GM23248 (cell line): Measurements from ENCODE around the gene SLC36A4.

Experiments
- EZH2 ChIP-seq: fragments of 200-600 bp; sonication (generic); IDR thresholded peaks from 2 replicates; pipeline ENCODE4 v1.6.1; 2018; ENCODE audit warnings: antibody characterized with exemption, mild to moderate bottlenecking; ENCODE audit not compliant: insufficient read depth, poor library complexity, severe bottlenecking
- EZH2phosphoT487 ChIP-seq: fragments of 200-600 bp; sonication (generic); IDR thresholded peaks from 2 replicates; pipeline ENCODE4 v1.6.1; 2018; ENCODE audit warnings: antibody characterized with exemption, moderate library complexity, mild to moderate bottlenecking, low read depth; ENCODE audit not compliant: insufficient read depth

- TF ChIP-seq EZH2phosphoT487 (no peak), EZH2 (no peak)
These were observed 893 bp downstream of the SLC36A4 start for GRCh38 chr11:93196816-93197379.
